ENCODE measurements around the gene DHX29.

DHX29 gene, protein sequence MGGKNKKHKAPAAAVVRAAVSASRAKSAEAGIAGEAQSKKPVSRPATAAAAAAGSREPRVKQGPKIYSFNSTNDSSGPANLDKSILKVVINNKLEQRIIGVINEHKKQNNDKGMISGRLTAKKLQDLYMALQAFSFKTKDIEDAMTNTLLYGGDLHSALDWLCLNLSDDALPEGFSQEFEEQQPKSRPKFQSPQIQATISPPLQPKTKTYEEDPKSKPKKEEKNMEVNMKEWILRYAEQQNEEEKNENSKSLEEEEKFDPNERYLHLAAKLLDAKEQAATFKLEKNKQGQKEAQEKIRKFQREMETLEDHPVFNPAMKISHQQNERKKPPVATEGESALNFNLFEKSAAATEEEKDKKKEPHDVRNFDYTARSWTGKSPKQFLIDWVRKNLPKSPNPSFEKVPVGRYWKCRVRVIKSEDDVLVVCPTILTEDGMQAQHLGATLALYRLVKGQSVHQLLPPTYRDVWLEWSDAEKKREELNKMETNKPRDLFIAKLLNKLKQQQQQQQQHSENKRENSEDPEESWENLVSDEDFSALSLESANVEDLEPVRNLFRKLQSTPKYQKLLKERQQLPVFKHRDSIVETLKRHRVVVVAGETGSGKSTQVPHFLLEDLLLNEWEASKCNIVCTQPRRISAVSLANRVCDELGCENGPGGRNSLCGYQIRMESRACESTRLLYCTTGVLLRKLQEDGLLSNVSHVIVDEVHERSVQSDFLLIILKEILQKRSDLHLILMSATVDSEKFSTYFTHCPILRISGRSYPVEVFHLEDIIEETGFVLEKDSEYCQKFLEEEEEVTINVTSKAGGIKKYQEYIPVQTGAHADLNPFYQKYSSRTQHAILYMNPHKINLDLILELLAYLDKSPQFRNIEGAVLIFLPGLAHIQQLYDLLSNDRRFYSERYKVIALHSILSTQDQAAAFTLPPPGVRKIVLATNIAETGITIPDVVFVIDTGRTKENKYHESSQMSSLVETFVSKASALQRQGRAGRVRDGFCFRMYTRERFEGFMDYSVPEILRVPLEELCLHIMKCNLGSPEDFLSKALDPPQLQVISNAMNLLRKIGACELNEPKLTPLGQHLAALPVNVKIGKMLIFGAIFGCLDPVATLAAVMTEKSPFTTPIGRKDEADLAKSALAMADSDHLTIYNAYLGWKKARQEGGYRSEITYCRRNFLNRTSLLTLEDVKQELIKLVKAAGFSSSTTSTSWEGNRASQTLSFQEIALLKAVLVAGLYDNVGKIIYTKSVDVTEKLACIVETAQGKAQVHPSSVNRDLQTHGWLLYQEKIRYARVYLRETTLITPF (N-terminal part only)

DNA sequence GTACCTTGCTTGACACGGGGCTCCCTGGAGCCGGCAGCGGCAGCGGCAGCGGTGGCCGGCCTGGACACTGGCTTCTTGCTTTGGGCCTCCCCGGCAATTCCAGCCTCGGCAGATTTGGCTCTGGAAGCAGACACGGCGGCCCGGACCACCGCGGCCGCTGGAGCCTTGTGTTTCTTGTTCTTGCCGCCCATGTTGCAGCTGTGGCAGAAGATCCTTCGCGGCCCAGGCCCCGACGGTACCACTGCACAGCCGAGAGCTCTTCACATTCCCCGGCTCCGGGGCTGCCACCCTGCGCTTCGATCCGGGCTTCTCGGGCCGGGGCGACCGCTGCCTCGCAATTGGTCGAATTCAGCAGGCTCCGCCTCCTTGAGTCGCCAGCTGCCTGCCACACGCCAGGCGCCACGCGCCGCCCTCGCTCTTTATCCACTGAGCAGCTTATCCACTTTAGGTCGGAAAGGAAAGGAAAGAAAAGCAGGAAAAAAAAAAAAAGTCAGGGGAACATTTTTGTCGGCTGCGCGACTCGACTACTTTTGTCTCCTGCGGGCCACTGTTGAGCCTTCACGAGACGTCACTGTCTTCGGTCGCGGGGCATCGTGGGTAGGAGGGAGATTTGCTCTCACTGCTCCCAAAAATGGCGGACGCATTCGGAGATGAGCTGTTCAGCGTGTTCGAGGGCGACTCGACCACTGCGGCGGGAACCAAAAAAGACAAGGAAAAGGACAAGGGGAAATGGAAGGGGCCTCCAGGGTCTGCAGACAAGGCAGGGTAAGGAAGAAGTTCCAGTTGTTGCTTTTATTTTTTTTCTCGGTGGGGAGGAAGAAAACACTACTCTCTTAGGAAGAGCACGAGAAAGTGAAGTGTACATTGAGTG lies at the start of gene DHX29, which contains the start of gene MTREX:
DHX29 (minus strand) TSS at position 312 of the 871 bp plus-strand sequence; CDS start at position 191, 121 bp downstream.
MTREX (plus strand) TSS at position 607 of the 871 bp plus-strand sequence; CDS start at position 632, 25 bp downstream.
- FAIRE-seq (peak; percentile 98), DNase-seq (ENCODE audit: insufficient read length, low spot score) (peak; percentile 75)

DNA sequence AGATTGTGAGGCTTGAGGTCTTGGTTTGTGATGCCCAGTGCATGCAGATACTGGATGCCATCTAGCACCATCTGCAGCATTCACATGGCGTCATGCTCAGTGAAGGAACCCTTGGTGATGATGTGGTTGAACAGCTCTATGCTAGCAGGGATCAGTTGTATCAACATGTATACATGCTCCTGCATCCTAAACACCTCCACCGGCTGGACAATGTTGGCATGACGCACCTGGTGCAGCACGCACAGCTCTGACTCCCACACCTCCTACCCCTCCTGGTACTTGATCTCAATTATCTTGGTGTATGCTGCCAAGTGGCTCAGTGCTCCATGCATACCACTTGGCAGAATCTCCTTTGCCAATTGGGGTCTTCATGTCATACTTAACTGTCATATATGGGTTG lies 49.4 kb upstream of the DHX29 start:
- DNase-seq (ENCODE audit: insufficient read length, low spot score) (no peak), FAIRE-seq (no peak)

DNA sequence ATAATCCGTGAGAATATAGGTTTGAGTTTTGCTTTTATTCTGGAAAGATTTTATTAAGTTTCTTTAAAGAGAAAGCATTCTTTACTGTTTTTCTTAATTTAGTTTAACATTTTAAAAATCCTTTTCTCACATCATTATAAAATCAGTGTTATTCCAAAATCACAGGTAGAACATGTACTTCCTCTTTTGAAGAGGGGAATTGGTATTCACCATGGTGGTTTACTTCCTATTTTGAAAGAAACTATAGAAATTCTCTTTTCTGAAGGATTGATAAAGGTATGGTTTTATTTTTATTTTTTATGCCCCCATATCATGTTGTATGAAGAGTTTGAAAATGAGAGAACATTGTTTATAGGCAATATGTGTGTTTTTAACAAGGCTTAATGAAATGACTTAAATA lies 43.3 kb upstream of the DHX29 start:
- FAIRE-seq (no peak), DNase-seq (ENCODE audit: insufficient read length, low spot score) (no peak)

DNA sequence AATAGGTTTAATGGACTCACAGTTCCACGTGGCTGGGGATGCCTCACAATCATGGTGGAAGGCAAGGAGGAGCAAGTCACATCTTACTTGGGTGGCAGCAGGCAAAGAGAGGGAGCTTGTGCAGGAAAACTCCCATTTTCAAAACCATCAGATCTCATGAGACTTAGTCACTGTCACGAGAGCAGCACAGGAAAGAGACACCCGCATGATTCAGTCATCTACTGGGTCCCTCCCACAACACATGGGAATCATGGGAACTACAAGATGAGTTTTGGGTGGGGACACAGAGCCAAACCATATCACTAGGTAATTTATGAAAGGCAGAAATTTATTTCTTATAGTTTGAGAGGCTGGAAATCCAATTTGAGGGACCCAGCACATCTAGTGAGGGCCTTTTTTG lies 40.3 kb upstream of the DHX29 start:
- FAIRE-seq = no peak

DNA sequence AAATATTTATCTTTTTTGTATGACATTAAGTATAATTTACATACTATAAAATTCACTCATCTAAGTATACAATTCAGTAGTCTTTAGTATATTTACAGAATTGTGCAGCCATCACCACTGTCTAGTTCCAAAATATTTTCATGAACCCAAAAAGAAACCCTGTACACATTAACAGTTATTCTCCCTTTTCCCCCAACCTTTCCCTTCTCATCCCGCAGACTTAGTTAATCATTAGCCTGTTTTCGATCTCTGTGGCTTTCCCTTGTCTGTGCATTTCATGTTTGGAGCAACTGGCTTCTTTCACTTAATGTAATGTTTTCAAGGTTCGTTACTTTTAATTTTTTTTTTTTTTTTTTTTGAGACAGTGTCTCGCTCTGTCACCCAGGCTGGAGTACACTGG lies 37.8 kb upstream of the DHX29 start:
- FAIRE-seq (no peak), DNase-seq (ENCODE audit: insufficient read length, low spot score) (no peak)

More for the DNA sequence above, 40.3 kb upstream of the DHX29 start:
- DNase-seq (ENCODE audit: insufficient read length, low spot score) = no peak

DNA sequence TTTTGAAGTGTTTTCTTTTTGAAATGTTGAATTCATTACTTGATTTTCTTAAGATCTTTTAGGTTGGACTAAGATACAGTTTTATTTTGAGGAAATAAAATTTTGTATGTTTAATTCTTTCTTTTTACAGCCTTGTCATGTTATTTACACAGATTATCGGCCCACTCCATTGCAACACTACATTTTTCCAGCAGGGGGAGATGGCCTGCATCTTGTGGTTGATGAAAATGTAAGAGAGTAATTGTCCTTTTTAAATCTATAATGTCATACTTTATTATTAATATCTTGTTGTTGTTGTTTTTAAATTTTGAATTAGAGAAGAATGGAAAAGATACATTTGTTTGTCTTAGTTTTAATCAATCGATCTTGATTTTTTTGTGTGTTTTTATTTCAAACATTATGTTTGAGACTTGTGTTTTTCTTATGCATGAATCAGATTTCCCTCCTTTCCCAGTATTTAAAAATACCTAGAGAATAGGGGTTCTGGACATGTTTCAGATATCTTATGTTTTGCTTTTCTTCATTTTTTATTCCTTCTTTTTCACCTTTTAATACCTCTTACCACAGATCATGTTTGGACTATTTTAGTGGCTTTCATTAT lies 37.0 kb upstream of the DHX29 start:
- DNase-seq (ENCODE audit: insufficient read length, low spot score) = peak; percentile 4

DNA sequence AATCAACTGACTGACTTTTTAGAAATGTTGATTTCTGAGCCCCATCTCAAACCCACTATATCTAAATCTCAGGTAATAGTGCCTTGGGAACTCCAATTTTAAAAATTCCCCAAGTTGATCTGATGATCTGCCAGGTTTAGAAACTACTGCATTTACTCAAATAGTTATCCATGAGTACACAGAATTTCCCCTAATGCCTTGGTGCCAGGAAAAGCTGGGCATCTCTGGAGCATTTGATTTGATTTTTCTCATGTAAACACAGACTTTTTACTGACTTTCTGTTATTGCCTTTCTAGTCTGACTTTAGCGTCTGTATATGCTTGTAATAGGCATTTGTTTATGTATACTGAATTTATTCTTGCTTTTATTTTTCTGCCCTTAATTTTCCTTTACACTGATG lies 36.1 kb upstream of the DHX29 start:
- FAIRE-seq = no peak
- DNase-seq (ENCODE audit: insufficient read length, low spot score) = no peak

More for the DNA sequence above, 37.0 kb upstream of the DHX29 start:
- peak; percentile 79 for FAIRE-seq

DNA sequence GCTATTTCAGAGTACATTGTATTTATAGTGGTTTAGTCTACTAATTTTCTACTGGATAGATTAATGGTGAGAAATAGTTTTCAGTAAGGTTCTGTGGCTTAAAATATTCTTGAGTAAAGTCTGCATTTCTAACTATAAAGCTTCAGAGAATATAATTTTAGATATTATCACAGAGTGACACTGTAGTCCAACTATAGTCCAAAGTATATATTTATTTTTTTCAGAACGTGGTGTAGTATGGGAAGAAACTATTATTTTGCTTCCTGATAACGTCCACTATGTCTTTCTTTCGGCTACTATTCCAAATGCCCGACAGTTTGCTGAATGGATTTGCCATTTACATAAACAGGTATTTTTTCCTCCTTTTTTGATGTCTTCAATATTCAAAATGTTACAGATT lies 35.6 kb upstream of the DHX29 start:
- DNase-seq (ENCODE audit: insufficient read length, low spot score) = no peak

DNA sequence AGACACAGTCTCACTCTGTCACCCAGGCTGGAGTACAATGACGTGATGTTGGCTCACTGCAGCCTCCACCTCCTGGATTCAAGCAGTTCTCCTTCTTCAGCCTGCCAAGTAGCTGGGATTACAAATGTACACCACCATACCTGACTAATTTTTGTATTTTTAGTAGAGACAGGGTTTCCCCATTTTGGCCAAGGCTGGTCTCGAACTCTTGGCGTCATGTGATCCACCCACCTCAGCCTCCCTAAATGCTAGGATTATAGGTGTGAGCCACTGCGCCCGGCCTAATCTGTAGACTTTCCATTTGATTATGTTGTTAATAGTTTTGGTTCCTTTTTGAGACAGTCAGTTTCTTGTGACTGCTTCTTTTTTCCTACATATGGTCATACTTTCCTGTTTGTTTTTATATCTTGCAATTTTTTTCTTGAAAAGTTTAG lies 31.3 kb upstream of the DHX29 start:
- DNase-seq (ENCODE audit: insufficient read length, low spot score) (no peak), FAIRE-seq (peak; percentile 45)

More for the DNA sequence above, 35.6 kb upstream of the DHX29 start:
- no peak for FAIRE-seq

DNA sequence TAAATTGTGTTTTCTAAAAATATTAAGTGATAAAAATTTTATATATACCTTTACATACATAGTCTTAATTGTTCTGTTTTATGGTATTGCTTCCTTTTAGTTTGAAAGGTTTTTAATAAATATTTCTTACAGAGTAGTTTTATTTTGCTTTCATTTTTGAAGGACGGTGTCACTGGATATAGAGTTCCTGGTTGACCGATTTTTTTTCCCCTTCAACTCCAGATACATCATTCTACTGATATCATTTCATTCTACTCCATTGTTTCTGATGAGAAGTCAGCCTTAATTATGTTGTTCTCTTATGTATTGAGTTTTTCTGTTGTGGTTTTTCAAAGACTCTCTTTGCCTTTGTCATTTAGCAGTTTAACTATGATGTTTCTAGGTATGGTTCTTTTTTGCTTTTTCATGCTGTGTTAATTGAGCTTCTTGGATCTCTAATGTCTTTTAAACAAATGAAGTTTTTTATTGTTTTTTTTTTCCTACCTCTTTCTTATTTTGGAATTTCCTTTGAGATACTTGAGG lies 30.7 kb upstream of the DHX29 start:
- DNase-seq (ENCODE audit: insufficient read length, low spot score) = no peak
- FAIRE-seq = peak; percentile 4

DNA sequence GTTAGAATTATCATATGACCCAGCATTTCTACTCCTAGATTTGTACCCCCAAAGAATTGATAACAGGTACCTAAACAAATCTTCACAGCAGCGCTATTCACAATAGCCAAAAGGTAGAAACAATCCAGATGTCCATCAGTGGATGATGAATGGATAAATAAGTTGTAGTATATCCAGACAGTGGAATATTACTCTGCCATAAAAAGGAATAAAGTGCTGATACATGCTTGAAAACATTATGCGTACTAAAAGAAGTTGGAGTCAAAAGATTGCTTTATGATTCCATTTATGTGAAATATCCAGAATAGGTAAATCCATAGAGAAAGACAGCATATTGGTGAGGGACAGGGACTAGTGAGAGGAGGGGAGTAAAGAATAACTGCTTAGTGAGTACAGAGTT lies 26.3 kb upstream of the DHX29 start:
- FAIRE-seq (no peak), DNase-seq (ENCODE audit: insufficient read length, low spot score) (no peak)

DNA sequence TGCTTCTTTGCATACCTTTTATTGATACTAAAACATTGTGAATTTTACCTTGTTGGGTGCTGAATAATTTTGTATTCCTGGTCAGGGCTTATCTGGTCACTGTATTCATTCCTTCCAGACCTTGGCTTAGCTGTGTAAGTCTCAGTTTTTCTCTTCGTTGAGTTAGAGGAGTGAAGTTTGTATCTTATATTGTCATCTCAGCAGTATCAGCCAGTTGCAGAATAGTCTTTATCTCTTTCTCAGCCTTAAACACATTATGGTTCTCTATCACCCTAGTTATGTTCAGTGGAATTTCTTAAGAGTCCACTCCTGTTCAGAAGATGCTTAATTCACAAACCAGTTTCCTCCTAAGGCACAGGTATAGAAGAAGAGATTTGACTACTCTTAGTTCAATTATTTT lies 25.5 kb upstream of the DHX29 start:
- FAIRE-seq (peak; percentile 56), DNase-seq (ENCODE audit: insufficient read length, low spot score) (no peak)

DNA sequence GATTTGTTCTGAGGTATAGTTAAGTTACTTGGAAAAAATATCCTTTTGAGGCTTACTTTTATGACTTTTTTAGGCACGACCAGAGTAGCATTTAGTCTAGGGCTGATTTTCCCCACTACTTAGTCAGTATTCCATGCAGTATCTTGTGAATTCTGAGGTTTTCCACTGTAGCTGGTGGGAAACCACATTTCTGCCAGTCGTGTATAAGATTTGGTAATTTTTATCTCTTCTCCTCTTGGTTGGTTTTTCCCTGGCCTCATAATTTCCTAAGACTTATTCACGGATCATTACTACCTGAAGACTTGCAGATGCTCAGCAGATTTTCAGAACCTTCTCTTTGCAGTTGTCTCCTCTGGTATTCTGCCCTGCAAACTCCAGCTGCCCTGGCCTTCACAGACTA lies 23.8 kb upstream of the DHX29 start:
- DNase-seq (ENCODE audit: insufficient read length, low spot score) (no peak), FAIRE-seq (peak; percentile 64)

DNA sequence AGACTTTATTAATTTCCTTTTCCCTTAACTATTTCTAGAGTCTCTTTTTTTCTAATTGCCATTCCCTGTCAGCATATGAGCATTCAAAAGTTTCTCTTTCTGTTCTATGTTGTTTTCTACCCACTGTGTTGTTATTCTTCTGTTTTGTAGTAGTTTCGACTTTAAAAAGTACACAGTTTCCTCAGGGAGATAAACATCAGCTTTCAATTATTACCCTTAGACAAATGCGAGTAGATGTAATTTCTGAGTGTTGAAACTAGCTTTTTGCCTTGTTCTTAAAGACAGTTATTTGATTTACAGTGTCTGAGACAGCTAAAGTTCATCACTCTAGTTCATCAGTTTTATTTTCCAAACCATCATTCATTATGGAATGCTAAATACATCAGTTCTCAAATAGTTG lies 19.8 kb upstream of the DHX29 start:
- DNase-seq (ENCODE audit: insufficient read length, low spot score) (no peak), FAIRE-seq (no peak)

DNA sequence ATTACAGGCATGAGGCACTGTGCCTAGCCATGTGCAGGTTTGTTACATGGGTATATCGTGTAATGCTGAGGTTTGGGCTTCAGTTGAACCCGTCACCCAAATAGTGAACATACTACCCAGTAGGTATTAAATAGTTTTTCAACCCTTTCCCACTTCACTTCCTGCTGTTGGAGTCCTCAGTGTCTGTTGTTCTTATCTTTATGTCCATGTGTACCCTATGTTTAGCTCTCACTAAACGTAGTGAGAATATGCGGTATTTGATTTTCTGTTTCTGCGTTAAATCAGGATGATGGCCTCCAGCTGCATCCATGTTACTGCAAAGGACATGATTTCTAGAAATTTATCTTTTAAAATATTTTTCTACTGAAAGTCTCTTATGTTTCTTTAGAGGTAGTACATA lies 18.1 kb upstream of the DHX29 start:
- DNase-seq (ENCODE audit: insufficient read length, low spot score) (no peak), FAIRE-seq (peak; percentile 28)

DNA sequence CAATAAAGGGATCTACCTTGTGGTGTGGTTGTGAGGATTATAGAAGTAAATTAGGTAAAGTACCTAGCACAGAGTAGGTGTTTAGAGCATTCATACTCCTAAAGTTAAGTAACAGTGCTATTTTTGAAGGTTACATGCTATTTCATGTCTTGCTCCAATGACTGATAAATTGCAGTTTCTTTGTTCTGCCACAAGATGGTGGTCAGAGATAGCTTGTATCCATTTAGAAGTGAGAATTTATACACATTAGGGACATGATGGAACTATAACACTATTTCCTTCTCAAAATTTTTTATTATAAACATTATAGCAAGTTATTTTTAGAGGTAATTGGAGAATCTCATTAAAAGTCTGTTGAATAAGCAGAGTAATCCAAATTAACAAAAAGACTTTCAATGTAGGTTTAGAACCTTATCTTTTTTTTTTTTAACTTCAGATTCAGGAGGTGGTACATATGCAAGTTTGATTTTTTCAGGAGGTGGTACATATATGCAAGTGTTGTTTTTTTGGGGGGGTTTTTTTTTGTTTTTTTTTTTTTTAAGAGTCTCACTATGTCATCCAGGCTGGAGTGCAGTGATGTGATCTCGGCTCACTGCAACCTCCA lies 17.4 kb upstream of the DHX29 start:
- no peak for DNase-seq (ENCODE audit: insufficient read length, low spot score)

DNA sequence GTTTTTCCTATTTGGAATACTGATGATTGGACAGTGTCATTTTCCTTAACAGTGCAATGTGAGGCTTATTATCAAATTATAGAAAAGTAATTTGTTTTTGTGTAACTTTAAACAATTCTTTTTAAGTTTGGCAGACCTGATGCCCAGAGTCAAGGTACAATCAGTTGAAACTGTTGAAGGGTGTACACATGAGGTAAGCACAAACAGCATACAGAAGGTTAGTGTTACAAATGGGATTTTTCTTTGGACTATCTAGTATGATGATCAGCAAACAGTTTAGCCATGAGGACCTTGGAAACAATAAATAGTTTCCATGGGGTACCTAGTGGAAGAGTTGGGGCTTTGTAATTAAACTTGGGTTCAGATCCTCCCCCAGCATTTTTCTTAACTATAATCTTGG lies 16.5 kb upstream of the DHX29 start:
- DNase-seq (ENCODE audit: insufficient read length, low spot score) = no peak
- no peak for FAIRE-seq

More for the DNA sequence above, 17.4 kb upstream of the DHX29 start:
- FAIRE-seq = peak; percentile 88

DNA sequence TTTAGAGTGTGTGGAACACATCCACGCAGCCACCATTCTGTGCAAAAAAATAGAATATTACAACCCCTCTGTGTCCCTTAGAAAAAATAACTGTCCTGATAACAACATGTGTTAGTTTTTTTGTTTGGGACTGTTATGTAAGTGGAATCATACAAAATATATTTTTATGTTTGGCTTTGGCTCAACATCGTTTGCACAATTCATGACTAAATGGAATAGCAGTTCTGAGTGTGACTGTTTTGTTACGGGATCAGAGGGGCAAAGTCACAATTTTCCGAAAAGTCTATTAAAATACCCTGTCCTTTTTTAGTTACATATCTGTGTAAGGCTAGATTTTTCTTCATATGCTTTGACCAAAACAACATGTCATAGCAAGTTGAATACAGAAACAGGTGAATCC lies 13.1 kb upstream of the DHX29 start:
- FAIRE-seq (no peak), DNase-seq (ENCODE audit: insufficient read length, low spot score) (no peak)

DNA sequence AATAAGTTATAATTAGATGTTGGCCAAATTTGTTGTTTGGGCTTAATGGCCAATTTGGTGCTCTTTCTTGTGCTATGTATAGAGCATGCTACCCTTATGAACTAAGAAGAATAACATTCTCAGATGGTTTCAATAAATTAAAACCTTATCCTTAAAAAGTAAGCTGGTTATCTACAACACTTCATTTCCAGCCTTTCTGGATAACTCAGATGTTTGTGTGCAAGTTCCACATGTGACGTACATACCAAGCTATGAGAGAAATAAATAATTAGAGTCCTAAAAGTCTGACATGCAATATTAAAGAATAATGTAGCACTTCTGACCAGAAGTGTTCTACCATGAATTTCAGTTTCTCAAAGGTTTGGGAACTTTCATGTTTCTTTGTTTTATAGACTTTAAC lies 12.0 kb upstream of the DHX29 start:
- no peak for FAIRE-seq

More for the DNA sequence above, 12.0 kb upstream of the DHX29 start:
- DNase-seq (ENCODE audit: insufficient read length, low spot score) = no peak

Data from GM19239 (cell line).